Common myeloid progenitor, CD34-positive (primary cell): ENCODE results near the gene DAZ2. TPM values are rescaled to one million over a fixed set of nuclear protein-coding genes. Genes with fewer than 3 reads are reported as not detected.
"Not testable (repeated sequence)": the region's sequence is repeated elsewhere in the genome, so short reads cannot be mapped to it uniquely, and the experiment has no call there.

Experiments
- CTCF ChIA-PET: fragments of 350-600 bp; sonication (Branson Sonifier 250); formaldehyde crosslinking; loops from one replicate; lab custom pipeline; 2021; ENCODE audit warnings: antibody characterized with exemption; lab: Charles Lee
- POLR2A ChIA-PET: fragments of 350-600 bp; sonication (Branson Sonifier 250); formaldehyde crosslinking; loops from one replicate; lab custom pipeline; 2021; ENCODE audit warnings: antibody characterized with exemption; lab: Charles Lee
- DNase-seq, 3 donors: peaks; one replicate each; pipeline versions ENCODE4 v3.0.0 to v3.0.0-alpha.2; 2013
- H3K27ac ChIP-seq, 2 experiments: 1 replicate in 1 of 2; 2 replicates in 1 of 2; pipeline ENCODE4 v1.7.0; 2013; ENCODE audit warnings: inconsistent platforms in 2 of 2, low read length in 2 of 2, mild to moderate bottlenecking in 2 of 2, low read depth in 1 of 2, moderate library complexity in 1 of 2; ENCODE audit not compliant: severe bottlenecking in 2 of 2, insufficient read depth in 1 of 2, poor library complexity in 1 of 2
- H3K27me3 ChIP-seq, 5 experiments: replicated peaks in 2 of 5; 1 replicate in 3 of 5; 2 replicates in 2 of 5; pipeline versions ENCODE4 v1.6.1 to v1.7.0; 2013; ENCODE audit warnings: low read length in 4 of 5, mild to moderate bottlenecking in 2 of 5, moderate library complexity in 2 of 5, inconsistent platforms in 1 of 5; ENCODE audit not compliant: insufficient read depth in 5 of 5, control insufficient read depth in 4 of 5
- H3K36me3 ChIP-seq, 4 experiments: 1 replicate in 2 of 4; 2 replicates in 2 of 4; pipeline versions ENCODE4 v1.6.1 to v1.7.0; 2013; ENCODE audit warnings: low read length in 3 of 4, control low read depth in 1 of 4, mild to moderate bottlenecking in 1 of 4; ENCODE audit not compliant: control insufficient read depth in 4 of 4, insufficient read depth in 4 of 4
- H3K4me1 ChIP-seq, 4 experiments: 1 replicate in 3 of 4; 2 replicates in 1 of 4; pipeline versions ENCODE4 v1.6.1 to v1.7.1; 2013; ENCODE audit warnings: low read length in 3 of 4, mild to moderate bottlenecking in 3 of 4, control low read depth in 1 of 4, inconsistent platforms in 1 of 4, moderate library complexity in 1 of 4; ENCODE audit not compliant: control insufficient read depth in 4 of 4, insufficient read depth in 4 of 4; ENCODE audit errors: control extremely low read depth in 1 of 4
- H3K4me3 ChIP-seq, 7 experiments: 1 replicate in 4 of 7; 2 replicates in 3 of 7; pipeline versions ENCODE4 v1.5.1 to v1.7.0; 2013; ENCODE audit warnings: mild to moderate bottlenecking in 7 of 7, low read length in 6 of 7, moderate library complexity in 6 of 7, inconsistent platforms in 2 of 7, low read depth in 2 of 7, control low read depth in 1 of 7; ENCODE audit not compliant: insufficient read depth in 4 of 7, control insufficient read depth in 1 of 7; ENCODE audit errors: extremely low read depth in 1 of 7
- H3K9me3 ChIP-seq, 5 experiments: 1 replicate in 4 of 5; 2 replicates in 1 of 5; pipeline versions ENCODE4 v1.6.1 to v1.7.1; 2013; ENCODE audit warnings: low read length in 4 of 5, mild to moderate bottlenecking in 2 of 5, inconsistent platforms in 1 of 5, low read depth in 1 of 5, moderate library complexity in 1 of 5; ENCODE audit not compliant: control insufficient read depth in 4 of 5, insufficient read depth in 2 of 5; ENCODE audit errors: control extremely low read depth in 1 of 5
- WGBS: methylation state at CpG from one replicate; pipeline ENCODE4 v1.1.5; 2013; ENCODE audit not compliant: insufficient coverage; 5-methylcytosine and 5-hydroxymethylcytosine counted together
- polyA plus RNA-seq: library from polyadenylated mRNA; unstranded; fragments of 120-200 nt; gene quantifications from one replicate; pipeline ENCODE4 v1.2.1, GENCODE V29; 2013

Gene DAZ2
- not detected for polyA plus RNA-seq

GRCh38 chrY:23219233-23219632 lies at the start of gene DAZ2:
Gene DAZ2, plus strand, starts transcription at chrY:23219533. Its CDS starts 208 bp downstream, at chrY:23219741.
- H3K4me1 ChIP-seq, POLR2A ChIA-PET, H3K27me3 ChIP-seq, H3K36me3 ChIP-seq, H3K27ac ChIP-seq, DNase-seq, CTCF ChIA-PET, H3K4me3 ChIP-seq, H3K9me3 ChIP-seq: not testable (repeated sequence)
- WGBS = no CpG with 5 or more reads among the region's 23 CpGs

- H3K9me3 ChIP-seq, POLR2A ChIA-PET, H3K4me1 ChIP-seq, H3K36me3 ChIP-seq, H3K27ac ChIP-seq, H3K4me3 ChIP-seq, CTCF ChIA-PET, H3K27me3 ChIP-seq, DNase-seq: not testable (repeated sequence)
- no CpG with 5 or more reads among the region's 23 CpGs for WGBS
These were observed 20.4 kb upstream of the DAZ2 start, which contains the start of gene DAZ1 for GRCh38 chrY:23198908-23199307. Gene DAZ1, minus strand, starts transcription at chrY:23199008. Its CDS starts 208 bp downstream, at chrY:23198800.

- H3K27ac ChIP-seq, DNase-seq, H3K36me3 ChIP-seq, POLR2A ChIA-PET, H3K27me3 ChIP-seq, CTCF ChIA-PET, H3K4me1 ChIP-seq, H3K9me3 ChIP-seq, H3K4me3 ChIP-seq: not testable (repeated sequence)
- no CpG with 5 or more reads among the region's 4 CpGs for WGBS
These were observed 11.9 kb upstream of the DAZ2 start for GRCh38 chrY:23207455-23207854.

- CTCF ChIA-PET, DNase-seq, POLR2A ChIA-PET, H3K4me1 ChIP-seq, H3K9me3 ChIP-seq, H3K27me3 ChIP-seq, H3K36me3 ChIP-seq, H3K27ac ChIP-seq, H3K4me3 ChIP-seq: not testable (repeated sequence)
- no CpG with 5 or more reads among the region's 4 CpGs for WGBS
These were observed 9.4 kb upstream of the DAZ2 start for GRCh38 chrY:23209802-23210495.

GRCh38 chrY:23210681-23211080 lies 8.7 kb upstream of the DAZ2 start:
- H3K4me3 ChIP-seq, H3K27me3 ChIP-seq, H3K9me3 ChIP-seq, H3K36me3 ChIP-seq, POLR2A ChIA-PET, H3K4me1 ChIP-seq, CTCF ChIA-PET, H3K27ac ChIP-seq, DNase-seq: not testable (repeated sequence)
- no CpG with 5 or more reads among the region's 4 CpGs for WGBS
